Neural cell (in vitro differentiated cells): ENCODE data around the gene COL23A1. TPM values are rescaled to one million over a fixed set of nuclear protein-coding genes. Genes with fewer than 3 reads are reported as not detected.

Experiments
- H2AFZ ChIP-seq: fragments of 200-600, 300-800 bp; sonication (generic), shearing (Covaris generic); 2 replicates; pipeline ENCODE4 v1.6.0; 2014; ENCODE audit warnings: low read depth, mild to moderate bottlenecking, antibody characterized with exemption, low read length, moderate library complexity
- H3F3A ChIP-seq: fragments of 200-600 bp; shearing (Covaris generic); 2 replicates; pipeline ENCODE4 v1.6.1; 2016; ENCODE audit warnings: mild to moderate bottlenecking, moderate library complexity, mixed read lengths, antibody characterized with exemption, low read length; ENCODE audit not compliant: insufficient read depth, poor library complexity, severe bottlenecking
- H3K27ac ChIP-seq: fragments of 200-600, 300-800 bp; sonication (generic), shearing (Covaris generic); 2 replicates; pipeline ENCODE4 v1.5.1; 2014; ENCODE audit warnings: mild to moderate bottlenecking, low read length, moderate library complexity
- H3K27me3 ChIP-seq: fragments of 300-800, 200-600 bp; sonication (generic), shearing (Covaris generic); 2 replicates; pipeline ENCODE4 v1.6.0; 2014; ENCODE audit warnings: mild to moderate bottlenecking, low read depth, low read length, moderate library complexity; ENCODE audit not compliant: insufficient read depth
- H3K36me3 ChIP-seq: fragments of 300-800, 200-600 bp; sonication (generic), shearing (Covaris generic); 2 replicates; pipeline ENCODE4 v1.5.1; 2014; ENCODE audit warnings: mild to moderate bottlenecking, antibody characterized with exemption, low read length, moderate library complexity; ENCODE audit not compliant: insufficient read depth
- H3K4me2 ChIP-seq: fragments of 300-800, 200-600 bp; sonication (generic), shearing (Covaris generic); 2 replicates; pipeline ENCODE4 v1.6.0; 2014; ENCODE audit warnings: mild to moderate bottlenecking, low read length
- H3K4me3 ChIP-seq: fragments of 300-800, 200-600 bp; sonication (generic), shearing (Covaris generic); 2 replicates; pipeline ENCODE4 v1.5.1; 2014; ENCODE audit warnings: mild to moderate bottlenecking, low read length, moderate library complexity
- H3K79me2 ChIP-seq: fragments of 200-600 bp; shearing (Covaris generic); replicated peaks from 2 replicates; pipeline ENCODE4 v1.6.0; 2014; ENCODE audit warnings: mild to moderate bottlenecking, low read length, moderate library complexity; ENCODE audit not compliant: insufficient read depth
- H3K9ac ChIP-seq: fragments of 300-800, 200-600 bp; sonication (generic), shearing (Covaris generic); 2 replicates; pipeline ENCODE4 v1.6.1; 2016; ENCODE audit warnings: mild to moderate bottlenecking, low read length, mixed read lengths
- H3K9me2 ChIP-seq: fragments of 200-600 bp; shearing (Covaris generic); 2 replicates; pipeline ENCODE4 v1.6.1; 2016; ENCODE audit warnings: mild to moderate bottlenecking, low read length, mixed read lengths; ENCODE audit not compliant: insufficient read depth
- H3K9me3 ChIP-seq: fragments of 200-600, 300-800 bp; sonication (generic), shearing (Covaris generic); 2 replicates; pipeline ENCODE4 v1.6.1; 2016; ENCODE audit warnings: mild to moderate bottlenecking, mixed run types, low read length, moderate library complexity, mixed read lengths
- H4K20me1 ChIP-seq: fragments of 200-600 bp; shearing (Covaris generic); 2 replicates; pipeline ENCODE4 v1.6.1; 2016; ENCODE audit warnings: mild to moderate bottlenecking, mixed run types; ENCODE audit not compliant: insufficient read depth
- EP300 ChIP-seq: fragments of 450-650 bp; conservative IDR thresholded peaks from 2 replicates; pipeline ENCODE4 v1.6.1; 2014; ENCODE audit warnings: antibody characterized with exemption, mild to moderate bottlenecking, moderate library complexity; ENCODE audit not compliant: poor library complexity, severe bottlenecking
- EZH2 ChIP-seq: fragments of 200-600, 300-800 bp; shearing (Covaris generic), sonication (generic); IDR thresholded peaks from 2 replicates; pipeline ENCODE4 v1.6.1; 2014; ENCODE audit warnings: antibody characterized with exemption, low read length, borderline replicate concordance, mild to moderate bottlenecking; ENCODE audit not compliant: insufficient read depth, poor library complexity, severe bottlenecking
- MXI1 ChIP-seq: fragments of 450-650 bp; conservative IDR thresholded peaks from 2 replicates; pipeline ENCODE4 v1.6.1; 2014; ENCODE audit warnings: antibody characterized with exemption, mild to moderate bottlenecking; ENCODE audit not compliant: poor library complexity, severe bottlenecking
- POLR2AphosphoS5 ChIP-seq: IDR thresholded peaks from 2 replicates; pipeline ENCODE4 v1.6.1; 2012
- RAD21 ChIP-seq: fragments of 450-650 bp; conservative IDR thresholded peaks from 2 replicates; pipeline ENCODE4 v1.6.1; 2014; ENCODE audit warnings: antibody characterized with exemption, mild to moderate bottlenecking, moderate library complexity
- SMC3 ChIP-seq: fragments of 450-650 bp; conservative IDR thresholded peaks from 2 replicates; pipeline ENCODE4 v1.6.1; 2014; ENCODE audit warnings: antibody characterized with exemption, mild to moderate bottlenecking, moderate library complexity; ENCODE audit not compliant: poor library complexity
- TAF1 ChIP-seq: IDR thresholded peaks from 2 replicates; pipeline ENCODE4 v1.6.1; 2012; ENCODE audit warnings: low read depth
- polyA plus RNA-seq: library from polyadenylated mRNA; depleted of rRNA; stranded (reverse); fragments of >200 nt; gene quantifications from 2 replicates; pipeline ENCODE4 v1.2.3, GENCODE V29; 2014
- TF ChIP-seq, protein P1 (sequence below): IDR thresholded peaks from 2 replicates; pipeline ENCODE4 v1.6.1; 2012; ENCODE audit warnings: borderline replicate concordance
- TF ChIP-seq, protein P2 (sequence below): fragments of 450-650 bp; IDR thresholded peaks from 2 replicates; pipeline ENCODE4 v1.5.1; 2014; ENCODE audit warnings: antibody characterized with exemption, mild to moderate bottlenecking, moderate library complexity; ENCODE audit not compliant: poor library complexity, severe bottlenecking

The COL23A1 gene
- polyA plus RNA-seq, 1 donor from 2014 or later = not detected

DNA sequence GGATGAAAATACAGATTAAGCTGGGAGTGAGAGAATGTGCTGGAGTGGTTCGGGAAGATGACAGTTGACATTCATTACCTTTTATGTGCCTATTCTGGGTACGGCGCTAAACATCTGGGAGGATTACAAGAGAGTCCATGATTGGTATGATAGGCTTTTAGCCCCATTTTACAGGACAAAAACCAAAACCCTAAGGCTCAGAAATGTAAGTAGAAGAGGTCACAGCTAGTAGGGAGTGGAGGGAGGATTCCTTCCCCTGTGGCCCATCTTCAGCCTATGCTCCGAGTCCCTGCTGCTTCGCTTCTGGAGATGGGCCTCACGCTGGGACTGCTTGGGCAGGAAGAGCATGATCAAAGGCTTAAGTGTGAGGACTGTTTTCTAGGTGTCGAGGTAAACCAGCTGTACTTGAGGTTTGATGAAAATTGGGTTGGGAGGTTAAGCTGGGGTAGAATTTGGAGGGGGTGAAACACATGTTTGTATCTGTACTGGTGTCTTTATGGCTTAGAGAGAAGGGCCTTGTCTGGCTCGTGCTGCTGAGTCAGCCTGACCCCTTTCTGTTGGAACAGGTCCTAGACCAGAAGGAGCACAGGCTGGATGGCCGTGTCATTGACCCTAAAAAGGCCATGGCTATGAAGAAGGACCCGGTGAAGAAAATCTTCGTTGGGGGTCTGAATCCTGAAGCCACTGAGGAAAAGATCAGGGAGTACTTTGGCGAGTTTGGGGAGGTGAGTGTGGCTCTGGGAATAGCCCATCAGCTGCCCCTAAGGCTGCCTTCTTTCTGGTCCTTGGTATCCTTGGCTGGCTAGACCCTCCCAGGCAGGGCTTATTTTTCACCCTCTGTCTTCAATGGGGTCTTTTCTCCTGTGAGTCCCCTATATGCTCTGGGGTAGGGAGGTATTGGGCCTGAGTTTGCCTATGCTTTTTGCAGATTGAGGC lies 383.8 kb downstream of the COL23A1 start:
- Histone ChIP-seq H2AFZ (no peak overlapping the region), H3K9me3 (no peaks in the 10 kb centered on the region), H4K20me1 (peaks cover 24% of the 10 kb centered on the region), H3K27ac (no peak overlapping the region), H3K79me2 (peaks cover 40% of the 10 kb centered on the region), H3K27me3 (no peaks in the 10 kb centered on the region), H3F3A (no peaks in the 10 kb centered on the region), H3K36me3 (no peaks in the 10 kb centered on the region), H3K4me2 (peak overlapping the region; percentile 94), H3K4me3 (peak overlapping the region; percentile 91), H3K9ac (peak overlapping the region; percentile 86), H3K9me2 (no peaks in the 10 kb centered on the region)
- TF ChIP-seq RAD21 = no peak

DNA sequence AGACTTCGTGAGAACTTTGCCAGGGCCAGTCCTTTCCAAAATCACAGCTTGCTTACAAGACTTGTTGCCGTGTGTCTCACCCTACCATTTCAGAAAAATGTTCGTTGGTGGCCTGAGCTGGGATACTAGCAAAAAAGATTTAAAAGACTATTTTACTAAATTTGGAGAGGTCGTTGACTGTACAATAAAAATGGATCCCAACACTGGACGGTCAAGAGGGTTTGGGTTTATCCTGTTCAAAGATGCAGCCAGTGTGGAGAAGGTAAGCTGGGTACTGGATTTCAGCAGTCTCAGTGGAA lies 384.5 kb downstream of the COL23A1 start:
- Histone ChIP-seq H3K36me3 (no peaks in the 10 kb centered on the region), H3F3A (no peaks in the 10 kb centered on the region), H2AFZ (no peak overlapping the region), H3K27me3 (no peaks in the 10 kb centered on the region), H3K4me3 (peak overlapping the region; percentile 91), H3K4me2 (peak overlapping the region; percentile 94), H3K9ac (peak overlapping the region; percentile 86), H3K9me3 (no peaks in the 10 kb centered on the region), H3K79me2 (peaks cover 40% of the 10 kb centered on the region), H3K9me2 (no peaks in the 10 kb centered on the region), H3K27ac (peak overlapping the region; percentile 78), H4K20me1 (peaks cover 24% of the 10 kb centered on the region)
- TF ChIP-seq EZH2 (no peak), POLR2AphosphoS5 (no peak), MXI1 (no peak), EP300 (no peak), RAD21 (no peak), SMC3 (no peak), TAF1 (no peak)
- TF ChIP-seq, protein P1, sequence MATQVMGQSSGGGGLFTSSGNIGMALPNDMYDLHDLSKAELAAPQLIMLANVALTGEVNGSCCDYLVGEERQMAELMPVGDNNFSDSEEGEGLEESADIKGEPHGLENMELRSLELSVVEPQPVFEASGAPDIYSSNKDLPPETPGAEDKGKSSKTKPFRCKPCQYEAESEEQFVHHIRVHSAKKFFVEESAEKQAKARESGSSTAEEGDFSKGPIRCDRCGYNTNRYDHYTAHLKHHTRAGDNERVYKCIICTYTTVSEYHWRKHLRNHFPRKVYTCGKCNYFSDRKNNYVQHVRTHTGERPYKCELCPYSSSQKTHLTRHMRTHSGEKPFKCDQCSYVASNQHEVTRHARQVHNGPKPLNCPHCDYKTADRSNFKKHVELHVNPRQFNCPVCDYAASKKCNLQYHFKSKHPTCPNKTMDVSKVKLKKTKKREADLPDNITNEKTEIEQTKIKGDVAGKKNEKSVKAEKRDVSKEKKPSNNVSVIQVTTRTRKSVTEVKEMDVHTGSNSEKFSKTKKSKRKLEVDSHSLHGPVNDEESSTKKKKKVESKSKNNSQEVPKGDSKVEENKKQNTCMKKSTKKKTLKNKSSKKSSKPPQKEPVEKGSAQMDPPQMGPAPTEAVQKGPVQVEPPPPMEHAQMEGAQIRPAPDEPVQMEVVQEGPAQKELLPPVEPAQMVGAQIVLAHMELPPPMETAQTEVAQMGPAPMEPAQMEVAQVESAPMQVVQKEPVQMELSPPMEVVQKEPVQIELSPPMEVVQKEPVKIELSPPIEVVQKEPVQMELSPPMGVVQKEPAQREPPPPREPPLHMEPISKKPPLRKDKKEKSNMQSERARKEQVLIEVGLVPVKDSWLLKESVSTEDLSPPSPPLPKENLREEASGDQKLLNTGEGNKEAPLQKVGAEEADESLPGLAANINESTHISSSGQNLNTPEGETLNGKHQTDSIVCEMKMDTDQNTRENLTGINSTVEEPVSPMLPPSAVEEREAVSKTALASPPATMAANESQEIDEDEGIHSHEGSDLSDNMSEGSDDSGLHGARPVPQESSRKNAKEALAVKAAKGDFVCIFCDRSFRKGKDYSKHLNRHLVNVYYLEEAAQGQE = no peak
- TF ChIP-seq, protein P2, sequence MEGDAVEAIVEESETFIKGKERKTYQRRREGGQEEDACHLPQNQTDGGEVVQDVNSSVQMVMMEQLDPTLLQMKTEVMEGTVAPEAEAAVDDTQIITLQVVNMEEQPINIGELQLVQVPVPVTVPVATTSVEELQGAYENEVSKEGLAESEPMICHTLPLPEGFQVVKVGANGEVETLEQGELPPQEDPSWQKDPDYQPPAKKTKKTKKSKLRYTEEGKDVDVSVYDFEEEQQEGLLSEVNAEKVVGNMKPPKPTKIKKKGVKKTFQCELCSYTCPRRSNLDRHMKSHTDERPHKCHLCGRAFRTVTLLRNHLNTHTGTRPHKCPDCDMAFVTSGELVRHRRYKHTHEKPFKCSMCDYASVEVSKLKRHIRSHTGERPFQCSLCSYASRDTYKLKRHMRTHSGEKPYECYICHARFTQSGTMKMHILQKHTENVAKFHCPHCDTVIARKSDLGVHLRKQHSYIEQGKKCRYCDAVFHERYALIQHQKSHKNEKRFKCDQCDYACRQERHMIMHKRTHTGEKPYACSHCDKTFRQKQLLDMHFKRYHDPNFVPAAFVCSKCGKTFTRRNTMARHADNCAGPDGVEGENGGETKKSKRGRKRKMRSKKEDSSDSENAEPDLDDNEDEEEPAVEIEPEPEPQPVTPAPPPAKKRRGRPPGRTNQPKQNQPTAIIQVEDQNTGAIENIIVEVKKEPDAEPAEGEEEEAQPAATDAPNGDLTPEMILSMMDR = no peak
